Neural cell (in vitro differentiated cells): Measurements from ENCODE around the gene GRPR. TPM values are rescaled to one million over a fixed set of nuclear protein-coding genes. Genes with fewer than 3 reads are reported as not detected.

Experiments used
- H2AFZ ChIP-seq: fragments of 200-600, 300-800 bp; sonication (generic), shearing (Covaris generic); 2 replicates; pipeline ENCODE4 v1.6.0; 2014; ENCODE audit warnings: low read depth, mild to moderate bottlenecking, antibody characterized with exemption, low read length, moderate library complexity
- H3F3A ChIP-seq: fragments of 200-600 bp; shearing (Covaris generic); 2 replicates; pipeline ENCODE4 v1.6.1; 2016; ENCODE audit warnings: mild to moderate bottlenecking, moderate library complexity, mixed read lengths, antibody characterized with exemption, low read length; ENCODE audit not compliant: insufficient read depth, poor library complexity, severe bottlenecking
- H3K27ac ChIP-seq: fragments of 200-600, 300-800 bp; sonication (generic), shearing (Covaris generic); 2 replicates; pipeline ENCODE4 v1.5.1; 2014; ENCODE audit warnings: mild to moderate bottlenecking, low read length, moderate library complexity
- H3K27me3 ChIP-seq: fragments of 300-800, 200-600 bp; sonication (generic), shearing (Covaris generic); 2 replicates; pipeline ENCODE4 v1.6.0; 2014; ENCODE audit warnings: mild to moderate bottlenecking, low read depth, low read length, moderate library complexity; ENCODE audit not compliant: insufficient read depth
- H3K36me3 ChIP-seq: fragments of 300-800, 200-600 bp; sonication (generic), shearing (Covaris generic); 2 replicates; pipeline ENCODE4 v1.5.1; 2014; ENCODE audit warnings: mild to moderate bottlenecking, antibody characterized with exemption, low read length, moderate library complexity; ENCODE audit not compliant: insufficient read depth
- H3K4me2 ChIP-seq: fragments of 300-800, 200-600 bp; sonication (generic), shearing (Covaris generic); 2 replicates; pipeline ENCODE4 v1.6.0; 2014; ENCODE audit warnings: mild to moderate bottlenecking, low read length
- H3K4me3 ChIP-seq: fragments of 300-800, 200-600 bp; sonication (generic), shearing (Covaris generic); 2 replicates; pipeline ENCODE4 v1.5.1; 2014; ENCODE audit warnings: mild to moderate bottlenecking, low read length, moderate library complexity
- H3K79me2 ChIP-seq: fragments of 200-600 bp; shearing (Covaris generic); replicated peaks from 2 replicates; pipeline ENCODE4 v1.6.0; 2014; ENCODE audit warnings: mild to moderate bottlenecking, low read length, moderate library complexity; ENCODE audit not compliant: insufficient read depth
- H3K9ac ChIP-seq: fragments of 300-800, 200-600 bp; sonication (generic), shearing (Covaris generic); 2 replicates; pipeline ENCODE4 v1.6.1; 2016; ENCODE audit warnings: mild to moderate bottlenecking, low read length, mixed read lengths
- H3K9me2 ChIP-seq: fragments of 200-600 bp; shearing (Covaris generic); 2 replicates; pipeline ENCODE4 v1.6.1; 2016; ENCODE audit warnings: mild to moderate bottlenecking, low read length, mixed read lengths; ENCODE audit not compliant: insufficient read depth
- H3K9me3 ChIP-seq: fragments of 200-600, 300-800 bp; sonication (generic), shearing (Covaris generic); 2 replicates; pipeline ENCODE4 v1.6.1; 2016; ENCODE audit warnings: mild to moderate bottlenecking, mixed run types, low read length, moderate library complexity, mixed read lengths
- H4K20me1 ChIP-seq: fragments of 200-600 bp; shearing (Covaris generic); 2 replicates; pipeline ENCODE4 v1.6.1; 2016; ENCODE audit warnings: mild to moderate bottlenecking, mixed run types; ENCODE audit not compliant: insufficient read depth
- EP300 ChIP-seq: fragments of 450-650 bp; conservative IDR thresholded peaks from 2 replicates; pipeline ENCODE4 v1.6.1; 2014; ENCODE audit warnings: antibody characterized with exemption, mild to moderate bottlenecking, moderate library complexity; ENCODE audit not compliant: poor library complexity, severe bottlenecking
- EZH2 ChIP-seq: fragments of 200-600, 300-800 bp; shearing (Covaris generic), sonication (generic); IDR thresholded peaks from 2 replicates; pipeline ENCODE4 v1.6.1; 2014; ENCODE audit warnings: antibody characterized with exemption, low read length, borderline replicate concordance, mild to moderate bottlenecking; ENCODE audit not compliant: insufficient read depth, poor library complexity, severe bottlenecking
- MXI1 ChIP-seq: fragments of 450-650 bp; conservative IDR thresholded peaks from 2 replicates; pipeline ENCODE4 v1.6.1; 2014; ENCODE audit warnings: antibody characterized with exemption, mild to moderate bottlenecking; ENCODE audit not compliant: poor library complexity, severe bottlenecking
- POLR2AphosphoS5 ChIP-seq: IDR thresholded peaks from 2 replicates; pipeline ENCODE4 v1.6.1; 2012
- RAD21 ChIP-seq: fragments of 450-650 bp; conservative IDR thresholded peaks from 2 replicates; pipeline ENCODE4 v1.6.1; 2014; ENCODE audit warnings: antibody characterized with exemption, mild to moderate bottlenecking, moderate library complexity
- SMC3 ChIP-seq: fragments of 450-650 bp; conservative IDR thresholded peaks from 2 replicates; pipeline ENCODE4 v1.6.1; 2014; ENCODE audit warnings: antibody characterized with exemption, mild to moderate bottlenecking, moderate library complexity; ENCODE audit not compliant: poor library complexity
- TAF1 ChIP-seq: IDR thresholded peaks from 2 replicates; pipeline ENCODE4 v1.6.1; 2012; ENCODE audit warnings: low read depth
- polyA plus RNA-seq: library from polyadenylated mRNA; depleted of rRNA; stranded (reverse); fragments of >200 nt; gene quantifications from 2 replicates; pipeline ENCODE4 v1.2.3, GENCODE V29; 2014
- TF ChIP-seq, protein P1 (sequence below): IDR thresholded peaks from 2 replicates; pipeline ENCODE4 v1.6.1; 2012; ENCODE audit warnings: borderline replicate concordance
- TF ChIP-seq, protein P2 (sequence below): fragments of 450-650 bp; IDR thresholded peaks from 2 replicates; pipeline ENCODE4 v1.5.1; 2014; ENCODE audit warnings: antibody characterized with exemption, mild to moderate bottlenecking, moderate library complexity; ENCODE audit not compliant: poor library complexity, severe bottlenecking

GRPR gene
- polyA plus RNA-seq, 1 donor from 2014 or later = not detected

DNA sequence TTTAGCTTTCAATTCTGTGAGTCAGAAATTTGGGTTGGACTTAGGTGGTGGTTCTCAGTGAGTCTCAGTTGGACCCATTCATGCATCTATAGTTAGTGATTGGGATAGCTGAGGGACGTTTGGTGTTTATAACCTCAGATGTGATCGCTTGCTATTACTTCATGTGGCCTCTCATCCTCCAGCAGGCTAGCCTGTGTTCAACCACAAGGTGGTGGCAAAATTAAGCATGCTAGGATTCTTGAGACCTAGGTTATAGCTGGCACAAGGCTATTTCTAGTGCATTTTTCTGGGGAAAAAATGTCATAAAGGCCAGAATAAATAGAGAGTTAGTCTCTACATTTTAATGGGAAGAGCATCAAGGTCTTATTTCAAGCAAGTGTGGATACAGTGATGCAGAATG lies 10.9 kb upstream of the GRPR start:
- no peaks in the 10 kb centered on the region for H3K36me3 ChIP-seq
- H3K9me2 ChIP-seq = no peaks in the 10 kb centered on the region
- no peaks in the 10 kb centered on the region for H4K20me1 ChIP-seq
- H3K9me3 ChIP-seq = no peaks in the 10 kb centered on the region
- H3K9ac ChIP-seq = no peak overlapping the region
- H3F3A ChIP-seq = no peaks in the 10 kb centered on the region
- H3K4me2 ChIP-seq = no peak overlapping the region
- no peak overlapping the region for H3K27ac ChIP-seq
- no peak overlapping the region for H3K4me3 ChIP-seq
- H3K27me3 ChIP-seq = no peaks in the 10 kb centered on the region
- TF ChIP-seq MXI1 (no peak), TAF1 (no peak), POLR2AphosphoS5 (no peak), EP300 (no peak), RAD21 (no peak), EZH2 (no peak), SMC3 (no peak)
- TF ChIP-seq, protein P1, sequence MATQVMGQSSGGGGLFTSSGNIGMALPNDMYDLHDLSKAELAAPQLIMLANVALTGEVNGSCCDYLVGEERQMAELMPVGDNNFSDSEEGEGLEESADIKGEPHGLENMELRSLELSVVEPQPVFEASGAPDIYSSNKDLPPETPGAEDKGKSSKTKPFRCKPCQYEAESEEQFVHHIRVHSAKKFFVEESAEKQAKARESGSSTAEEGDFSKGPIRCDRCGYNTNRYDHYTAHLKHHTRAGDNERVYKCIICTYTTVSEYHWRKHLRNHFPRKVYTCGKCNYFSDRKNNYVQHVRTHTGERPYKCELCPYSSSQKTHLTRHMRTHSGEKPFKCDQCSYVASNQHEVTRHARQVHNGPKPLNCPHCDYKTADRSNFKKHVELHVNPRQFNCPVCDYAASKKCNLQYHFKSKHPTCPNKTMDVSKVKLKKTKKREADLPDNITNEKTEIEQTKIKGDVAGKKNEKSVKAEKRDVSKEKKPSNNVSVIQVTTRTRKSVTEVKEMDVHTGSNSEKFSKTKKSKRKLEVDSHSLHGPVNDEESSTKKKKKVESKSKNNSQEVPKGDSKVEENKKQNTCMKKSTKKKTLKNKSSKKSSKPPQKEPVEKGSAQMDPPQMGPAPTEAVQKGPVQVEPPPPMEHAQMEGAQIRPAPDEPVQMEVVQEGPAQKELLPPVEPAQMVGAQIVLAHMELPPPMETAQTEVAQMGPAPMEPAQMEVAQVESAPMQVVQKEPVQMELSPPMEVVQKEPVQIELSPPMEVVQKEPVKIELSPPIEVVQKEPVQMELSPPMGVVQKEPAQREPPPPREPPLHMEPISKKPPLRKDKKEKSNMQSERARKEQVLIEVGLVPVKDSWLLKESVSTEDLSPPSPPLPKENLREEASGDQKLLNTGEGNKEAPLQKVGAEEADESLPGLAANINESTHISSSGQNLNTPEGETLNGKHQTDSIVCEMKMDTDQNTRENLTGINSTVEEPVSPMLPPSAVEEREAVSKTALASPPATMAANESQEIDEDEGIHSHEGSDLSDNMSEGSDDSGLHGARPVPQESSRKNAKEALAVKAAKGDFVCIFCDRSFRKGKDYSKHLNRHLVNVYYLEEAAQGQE = no peak
- TF ChIP-seq, protein P2, sequence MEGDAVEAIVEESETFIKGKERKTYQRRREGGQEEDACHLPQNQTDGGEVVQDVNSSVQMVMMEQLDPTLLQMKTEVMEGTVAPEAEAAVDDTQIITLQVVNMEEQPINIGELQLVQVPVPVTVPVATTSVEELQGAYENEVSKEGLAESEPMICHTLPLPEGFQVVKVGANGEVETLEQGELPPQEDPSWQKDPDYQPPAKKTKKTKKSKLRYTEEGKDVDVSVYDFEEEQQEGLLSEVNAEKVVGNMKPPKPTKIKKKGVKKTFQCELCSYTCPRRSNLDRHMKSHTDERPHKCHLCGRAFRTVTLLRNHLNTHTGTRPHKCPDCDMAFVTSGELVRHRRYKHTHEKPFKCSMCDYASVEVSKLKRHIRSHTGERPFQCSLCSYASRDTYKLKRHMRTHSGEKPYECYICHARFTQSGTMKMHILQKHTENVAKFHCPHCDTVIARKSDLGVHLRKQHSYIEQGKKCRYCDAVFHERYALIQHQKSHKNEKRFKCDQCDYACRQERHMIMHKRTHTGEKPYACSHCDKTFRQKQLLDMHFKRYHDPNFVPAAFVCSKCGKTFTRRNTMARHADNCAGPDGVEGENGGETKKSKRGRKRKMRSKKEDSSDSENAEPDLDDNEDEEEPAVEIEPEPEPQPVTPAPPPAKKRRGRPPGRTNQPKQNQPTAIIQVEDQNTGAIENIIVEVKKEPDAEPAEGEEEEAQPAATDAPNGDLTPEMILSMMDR = no peak
- H2AFZ ChIP-seq = no peak overlapping the region
- no peaks in the 10 kb centered on the region for H3K79me2 ChIP-seq

DNA sequence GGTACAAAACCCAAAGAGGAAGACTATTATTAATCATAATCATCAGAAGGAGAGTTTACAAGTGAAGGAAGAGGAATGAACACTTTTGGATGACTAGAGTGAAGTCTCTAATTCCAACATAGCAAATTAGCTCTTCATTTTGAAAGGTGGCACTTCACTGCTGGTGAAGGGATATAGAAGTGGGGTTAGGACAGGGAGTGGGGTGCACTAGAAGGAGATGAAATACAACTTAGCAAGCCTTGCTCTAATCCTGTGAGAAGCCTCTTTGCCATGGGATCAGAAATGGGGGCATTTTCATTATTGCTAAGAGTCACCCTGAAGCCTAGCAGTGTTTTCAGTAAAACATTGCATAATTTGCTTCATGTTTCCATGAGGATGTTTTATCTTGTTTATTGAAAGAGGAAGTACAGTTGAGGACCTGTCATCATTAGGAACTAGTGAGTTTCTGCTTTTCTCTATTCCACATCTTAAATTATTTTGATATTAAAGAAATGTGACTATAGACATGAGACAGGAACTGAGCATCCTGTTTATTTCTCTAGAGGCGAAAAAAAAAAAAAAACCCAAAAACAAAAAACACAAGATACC lies 9.3 kb upstream of the GRPR start:
- Histone ChIP-seq H2AFZ (no peak overlapping the region), H3K9me3 (no peaks in the 10 kb centered on the region), H3K27me3 (no peaks in the 10 kb centered on the region), H3K27ac (no peak overlapping the region), H3K79me2 (no peaks in the 10 kb centered on the region), H3F3A (no peaks in the 10 kb centered on the region), H3K36me3 (no peaks in the 10 kb centered on the region), H3K4me2 (no peak overlapping the region), H3K9me2 (no peaks in the 10 kb centered on the region), H3K9ac (no peak overlapping the region), H3K4me3 (no peak overlapping the region), H4K20me1 (no peaks in the 10 kb centered on the region)
- TF ChIP-seq, protein P1 = no peak
- no peak for TF ChIP-seq EZH2
- TF ChIP-seq, protein P2 = no peak
- TF ChIP-seq EP300 = no peak
- no peak for TF ChIP-seq TAF1
- no peak for TF ChIP-seq POLR2AphosphoS5
- no peak for TF ChIP-seq SMC3
- no peak for TF ChIP-seq RAD21
- no peak for TF ChIP-seq MXI1
